H1 (cell line): ENCODE results near the gene TRIM15. TPM values are rescaled to one million over a fixed set of nuclear protein-coding genes. Genes with fewer than 3 reads are reported as not detected.

ENCODE experiments used
- CTCF ChIA-PET: fragments of 300-600 bp; sonication (Branson Sonifier 250); formaldehyde crosslinking; loops from one replicate; lab custom pipeline; 2021; ENCODE audit not compliant: partially characterized antibody; lab: Charles Lee
- POLR2A ChIA-PET: fragments of 300-600 bp; sonication (Branson Sonifier 250); formaldehyde crosslinking; loops from one replicate; lab custom pipeline; 2021; ENCODE audit warnings: inconsistent platforms; ENCODE audit not compliant: partially characterized antibody; lab: Charles Lee
- DNase-seq, 2 experiments: peaks; one replicate each; pipeline versions ENCODE4 v3.0.0 to v3.0.0-alpha.2; 2010 to 2022; ENCODE audit warnings: low spot score in 2 of 2, low read depth in 1 of 2, mixed read lengths in 1 of 2
- FAIRE-seq: peaks from 2 replicates; lab custom pipeline; 2011; peaks lifted over from hg19 to GRCh38; lab: Jason Lieb, UNC
- H2AFZ ChIP-seq: 2 replicates; pipeline ENCODE4 v1.8.1; 2012; ENCODE audit warnings: low read length, inconsistent platforms
- H2AK5ac ChIP-seq: 2 replicates; pipeline ENCODE4 v1.6.1; 2013; ENCODE audit warnings: low read depth, low read length
- H2BK120ac ChIP-seq: replicated peaks from 2 replicates; pipeline ENCODE3; 2013; ENCODE audit warnings: low read depth, low read length, inconsistent platforms
- H2BK12ac ChIP-seq: 2 replicates; pipeline ENCODE4 v1.6.1; 2013; ENCODE audit warnings: low read depth, low read length
- H2BK15ac ChIP-seq: 2 replicates; pipeline ENCODE4 v1.6.1; 2013; ENCODE audit warnings: low read length
- H2BK20ac ChIP-seq: 2 replicates; pipeline ENCODE4 v1.6.1; 2013; ENCODE audit warnings: low read length
- H2BK5ac ChIP-seq: 2 replicates; pipeline ENCODE4 v1.6.1; 2013; ENCODE audit warnings: low read depth, low read length
- H3K14ac ChIP-seq: 2 replicates; pipeline ENCODE4 v1.6.1; 2013; ENCODE audit warnings: inconsistent platforms; ENCODE audit not compliant: insufficient read length
- H3K18ac ChIP-seq: 2 replicates; pipeline ENCODE4 v1.6.1; 2013; ENCODE audit warnings: low read length; ENCODE audit errors: extremely low read depth
- H3K23ac ChIP-seq: 2 replicates; pipeline ENCODE4 v1.6.1; 2013; ENCODE audit warnings: inconsistent platforms; ENCODE audit not compliant: insufficient read length
- H3K23me2 ChIP-seq: 2 replicates; pipeline ENCODE4 v1.6.1; 2013; ENCODE audit warnings: low read depth, low read length
- H3K27ac ChIP-seq: 2 replicates; pipeline ENCODE4 v1.6.1; 2011; ENCODE audit warnings: low read depth, low read length, inconsistent platforms
- H3K27me3 ChIP-seq, 4 experiments: replicated peaks in 1 of 4; 1 replicate in 1 of 4; 2 replicates in 3 of 4; pipeline versions ENCODE4 v1.6.1 to v1.8.1; 2011 to 2013; ENCODE audit warnings: low read length in 3 of 4, mild to moderate bottlenecking in 3 of 4, inconsistent platforms in 2 of 4, mixed read lengths in 2 of 4, moderate library complexity in 1 of 4; ENCODE audit not compliant: control insufficient read depth in 3 of 4, insufficient read depth in 3 of 4; ENCODE audit errors: extremely low read depth in 1 of 4
- H3K36me3 ChIP-seq, 4 experiments: 2 replicates each; pipeline versions ENCODE4 v1.6.1 to v1.8.1; 2011 to 2013; ENCODE audit warnings: mild to moderate bottlenecking in 4 of 4, low read length in 3 of 4, moderate library complexity in 2 of 4, control low read depth in 1 of 4, inconsistent platforms in 1 of 4; ENCODE audit not compliant: insufficient read depth in 4 of 4, control insufficient read depth in 2 of 4
- H3K4ac ChIP-seq: replicated peaks from 2 replicates; pipeline ENCODE3; 2013; ENCODE audit warnings: low read length, low read depth, mixed read lengths, inconsistent platforms; ENCODE audit not compliant: insufficient read length
- H3K4me1 ChIP-seq, 4 experiments: replicated peaks in 1 of 4; 1 replicate in 1 of 4; 2 replicates in 3 of 4; pipeline versions ENCODE4 v1.6.1 to v1.8.1; 2011 to 2013; ENCODE audit warnings: low read length in 3 of 4, inconsistent platforms in 2 of 4, mixed read lengths in 1 of 4; ENCODE audit not compliant: insufficient read depth in 4 of 4, control insufficient read depth in 3 of 4
- H3K4me2 ChIP-seq, 2 experiments: 2 replicates each; pipeline versions ENCODE4 v1.6.1 to v1.8.1; 2011 to 2013; ENCODE audit warnings: low read depth in 2 of 2, low read length in 2 of 2, control low read depth in 1 of 2, inconsistent platforms in 1 of 2, mild to moderate bottlenecking in 1 of 2; ENCODE audit not compliant: insufficient read depth in 1 of 2
- H3K4me3 ChIP-seq, 4 experiments: fragments of 200-600, 300-600 bp in 1 of 4; sonication (generic), shearing (Covaris generic), sonication (Bioruptor Twin) in 1 of 4; 2 replicates each; pipeline versions ENCODE4 v1.5.1 to v1.8.1; 2011 to 2016; ENCODE audit warnings: low read length in 4 of 4, low read depth in 3 of 4, control low read depth in 2 of 4, inconsistent platforms in 2 of 4, mild to moderate bottlenecking in 2 of 4, mixed read lengths in 1 of 4, moderate library complexity in 1 of 4; ENCODE audit not compliant: insufficient read depth in 2 of 4; ENCODE audit errors: extremely low read depth in 1 of 4
- H3K56ac ChIP-seq: replicated peaks from 2 replicates; pipeline ENCODE3; 2013; ENCODE audit warnings: low read depth, mild to moderate bottlenecking, mixed read lengths, low read length, inconsistent platforms; ENCODE audit not compliant: insufficient read length
- H3K79me1 ChIP-seq: 2 replicates; pipeline ENCODE4 v1.6.1; 2013; ENCODE audit warnings: low read depth, low read length, control low read depth
- H3K79me2 ChIP-seq, 2 experiments: 2 replicates each; pipeline versions ENCODE4 v1.6.1 to v1.8.1; 2012 to 2013; ENCODE audit warnings: low read length in 2 of 2, mild to moderate bottlenecking in 2 of 2, inconsistent platforms in 1 of 2; ENCODE audit not compliant: insufficient read depth in 2 of 2, control insufficient read depth in 1 of 2
- H3K9ac ChIP-seq, 4 experiments: replicated peaks in 1 of 4; 1 replicate in 1 of 4; 2 replicates in 3 of 4; pipeline versions ENCODE4 v1.6.1 to v1.8.1; 2011 to 2013; ENCODE audit warnings: low read depth in 3 of 4, low read length in 3 of 4, control low read depth in 2 of 4, mild to moderate bottlenecking in 2 of 4, moderate library complexity in 2 of 4, inconsistent platforms in 1 of 4; ENCODE audit errors: extremely low read depth in 1 of 4
- H3K9me3 ChIP-seq, 2 experiments: 2 replicates each; pipeline versions ENCODE4 v1.6.1 to v1.8.1; 2012 to 2013; ENCODE audit warnings: mild to moderate bottlenecking in 2 of 2, moderate library complexity in 2 of 2, control low read depth in 1 of 2, inconsistent platforms in 1 of 2, low read depth in 1 of 2, low read length in 1 of 2, mixed read lengths in 1 of 2; ENCODE audit not compliant: insufficient read depth in 2 of 2
- H4K20me1 ChIP-seq, 2 experiments: replicated peaks in 1 of 2; 2 replicates each; pipeline versions ENCODE3 to v1.8.1; 2011 to 2013; ENCODE audit warnings: inconsistent platforms in 2 of 2, low read length in 2 of 2, mild to moderate bottlenecking in 1 of 2; ENCODE audit not compliant: insufficient read depth in 2 of 2, control insufficient read depth in 1 of 2
- H4K5ac ChIP-seq: 2 replicates; pipeline ENCODE4 v1.6.1; 2013; ENCODE audit warnings: low read length, low read depth, mixed read lengths, inconsistent platforms; ENCODE audit not compliant: insufficient read length
- H4K8ac ChIP-seq: 2 replicates; pipeline ENCODE4 v1.8.0; 2013; ENCODE audit warnings: mild to moderate bottlenecking, moderate library complexity, low read length, inconsistent platforms; ENCODE audit not compliant: insufficient read depth; ENCODE audit errors: extremely low read depth
- H4K91ac ChIP-seq: replicated peaks from 2 replicates; pipeline ENCODE3; 2013; ENCODE audit warnings: low read length, mixed read lengths, inconsistent platforms; ENCODE audit not compliant: insufficient read length
- BACH1 ChIP-seq: IDR thresholded peaks from 2 replicates; pipeline ENCODE4 v1.6.1; 2012; ENCODE audit warnings: low read length, improper control_type of control experiment
- CBX5 ChIP-seq: fragments of 300-800, 300-1000 bp; sonication (generic); IDR thresholded peaks from 2 replicates; pipeline ENCODE4 v1.7.1; 2016; ENCODE audit warnings: antibody characterized with exemption, low read length, low read depth
- CEBPB ChIP-seq: IDR thresholded peaks from 2 replicates; pipeline ENCODE4 v1.6.1; 2012; ENCODE audit warnings: low read depth, low read length
- CHD1 ChIP-seq: IDR thresholded peaks from 2 replicates; pipeline ENCODE4 v1.6.1; 2012; ENCODE audit warnings: low read depth, low read length, improper control_type of control experiment
- EGR1 ChIP-seq: IDR thresholded peaks from 2 replicates; pipeline ENCODE4 v1.6.1; 2011; ENCODE audit warnings: low read depth, low read length, borderline replicate concordance
- EZH2 ChIP-seq: fragments of 200-600 bp; sonication (generic); IDR thresholded peaks from 2 replicates; pipeline ENCODE4 v1.7.1; 2012; ENCODE audit warnings: low read depth, mild to moderate bottlenecking, moderate library complexity, low read length, inconsistent platforms; ENCODE audit not compliant: severe bottlenecking
- PHF8 ChIP-seq: fragments of 200-600 bp; sonication (generic); conservative IDR thresholded peaks from 2 replicates; pipeline ENCODE4 v1.7.1; 2012; ENCODE audit warnings: low read depth, mild to moderate bottlenecking, inconsistent platforms, low read length, moderate library complexity
- RBBP5 ChIP-seq: IDR thresholded peaks from 2 replicates; pipeline ENCODE4 v1.7.1; 2012; ENCODE audit warnings: low read depth, mild to moderate bottlenecking, inconsistent platforms, low read length, moderate library complexity, borderline replicate concordance
- YY1 ChIP-seq: IDR thresholded peaks from 2 replicates; pipeline ENCODE4 v1.6.1; 2011; ENCODE audit warnings: low read depth, mild to moderate bottlenecking, low read length
- WGBS, 2 experiments: shearing (Covaris generic) in 1 of 2; methylation state at CpG; one replicate each; pipeline versions ENCODE4 v1.1.6 to v1.1.7; 2013 to 2015; ENCODE audit warnings: low lambda C conversion rate in 2 of 2, mixed read lengths in 2 of 2, inconsistent platforms in 1 of 2, low coverage in 1 of 2, missing lambda C conversion rate in 1 of 2; ENCODE audit not compliant: insufficient replicate concordance in 2 of 2, insufficient coverage in 1 of 2, insufficient read length in 1 of 2; ENCODE audit errors: extremely low coverage in 1 of 2, missing lambda C conversion rate in 1 of 2; 5-methylcytosine and 5-hydroxymethylcytosine counted together
- polyA plus RNA-seq, 7 experiments: library from polyadenylated mRNA; depleted of rRNA in 3 of 7; stranded (reverse) in 5 of 7; unstranded in 2 of 7; fragments of >200 nt in 5 of 7; fragments of 200-250 nt in 2 of 7; gene quantifications; 1 replicate in 5 of 7; 2 replicates in 1 of 7; 4 replicates in 1 of 7; pipeline versions ENCODE4 v1.2.1 to v1.2.3, GENCODE V29; 2011 to 2013; ENCODE audit warnings: missing spikeins in 2 of 7, mixed read lengths in 2 of 7
- total RNA-seq: library from RNA; stranded (reverse); fragmentation: NEBNext Ultra II Directional; extraction: Animal tissue kit (Norgen Biotek cat#: 25700); gene quantifications from 2 replicates; pipeline ENCODE4 v1.2.1, GENCODE V29; 2021

Gene TRIM15
- total and polyA plus RNA-seq, 2 of the 8 experiments (the other 6 are each of a cell fraction or from before 2014, with no cell fraction given): 0.18 to 0.48 TPM

- Histone ChIP-seq H2BK15ac (no peak overlapping the region), H3K18ac (no peak overlapping the region; the same call in 1 of the 2 replicates), H3K4ac (no peak overlapping the region), H3K79me1 (no peaks in the 10 kb centered on the region), H2AK5ac (no peak overlapping the region; the same call in 1 of the 2 replicates), H4K20me1 (no peaks in the 10 kb centered on the region), H3K27me3 (peaks cover 7 to 32% (median 26%) of the 10 kb centered on the region in 4 experiments), H3K36me3 (no peaks in the 10 kb centered on the region), H3K4me2 (peak overlapping the region; percentile 73 to 87; a peak in 2 of 4 replicates), H2BK20ac (no peak overlapping the region), H3K9ac (no peak overlapping the region), H4K91ac (no peak overlapping the region), H2BK120ac (no peak overlapping the region), H3K14ac (no peak overlapping the region), H3K23me2 (peaks cover 4% of the 10 kb centered on the region; the same call in 1 of the 2 replicates), H3K79me2 (no peaks in the 10 kb centered on the region), H3K23ac (no peak overlapping the region), H2AFZ (no peak overlapping the region), H3K56ac (no peak overlapping the region), H4K5ac (no peak overlapping the region), H3K4me3 (peak overlapping the region in 2 of 4 experiments; percentile 17 to 57; a peak in 4 of 8 replicates), H4K8ac (no peak overlapping the region), H2BK5ac (no peak overlapping the region), H3K9me3 (no peaks in the 10 kb centered on the region), H2BK12ac (no peak overlapping the region), H3K4me1 (peaks cover 0 to 4% (median 3%) of the 10 kb centered on the region in 4 experiments; a peak in 4 of 7 replicates), H3K27ac (no peak overlapping the region)
- POLR2A ChIA-PET: interaction anchor here (1.2 kb wide), 1 partner anchor 34 kb away, joined by 3 read pairs; no protein-coding TSS in a partner anchor
- whole genome bisulfite sequencing, 2 experiments: 77% methylated on average over 4 of the region's 4 CpGs; no CpG with 5 or more reads in 1 of the 2 experiments
- DNase-seq (no peak), FAIRE-seq (no peak)
- CTCF ChIA-PET: interaction anchor here (3.1 kb wide), 1 partner anchor 70 kb away, joined by 22 read pairs; no protein-coding TSS in a partner anchor
- no peak for TF ChIP-seq EGR1
- no peak for TF ChIP-seq CHD1
- no peak for TF ChIP-seq YY1
- TF ChIP-seq CEBPB: no peak
- TF ChIP-seq EZH2: no peak
- TF ChIP-seq CBX5: no peak
- TF ChIP-seq PHF8: no peak
- TF ChIP-seq RBBP5: no peak
- no peak for TF ChIP-seq BACH1
Measured at GRCh38 chr6:30172681-30173080, 9.3 kb downstream of the TRIM15 start.
